ENCODE measurements around the gene FGF3. TPM values are rescaled to one million over a fixed set of nuclear protein-coding genes. Genes with fewer than 3 reads are reported as not detected.

Gene FGF3
- total and polyA plus RNA-seq, 4 donors = not detected

- ATAC-seq (ENCODE audit: insufficient read depth, low FRiP score) = no peak
- H3K27me3 ChIP-seq (ENCODE audit: control insufficient read depth in 3 of 3, insufficient read depth in 3 of 3, low read length in 2 of 3) = peaks cover 0 to 3% (median 3%) of the 10 kb centered on the region in 3 donors
- 82 to 84% methylated on average over 30 of the region's 30 CpGs for WGBS, 2 donors
- no peaks in the 10 kb centered on the region for H3K4me1 ChIP-seq (ENCODE audit: control insufficient read depth in 5 of 5, insufficient read depth in 5 of 5, low read length in 5 of 5)
- peaks cover 0 to 4% (median 0%) of the 10 kb centered on the region in 4 donors for H3K9me3 ChIP-seq (ENCODE audit: control insufficient read depth in 4 of 4, insufficient read depth in 3 of 4, low read length in 3 of 4)
- no peaks in the 10 kb centered on the region for H3K36me3 ChIP-seq (ENCODE audit: control insufficient read depth in 4 of 4, insufficient read depth in 4 of 4, low read length in 4 of 4)
- peak in 2 of 3 donors; percentile 9 to 14 for DNase-seq
- H3K4me3 ChIP-seq = no peak overlapping the region
- TF ChIP-seq CTCF (IDR thresholded peaks at IDR 0.05; ENCODE audit: control extremely low read depth, extremely low read depth) = no peak
- no peak overlapping the region for H3K27ac ChIP-seq (ENCODE audit: low read depth in 1 of 2, low read length in 1 of 2)
- H3K9ac ChIP-seq (ENCODE audit: insufficient read depth in 1 of 2, low read length in 2 of 2) = no peak overlapping the region
Measured at GRCh38 chr11:69867076-69868005, 48.1 kb upstream of the FGF3 start.

- TF ChIP-seq CTCF (IDR thresholded peaks at IDR 0.05; ENCODE audit: control extremely low read depth, extremely low read depth) = no peak
Measured at GRCh38 chr11:69866648-69867047, 47.4 kb upstream of the FGF3 start.

GRCh38 chr11:69865707-69866106 is 46.5 kb upstream of the FGF3 start:
- H3K36me3 ChIP-seq (ENCODE audit: control insufficient read depth in 4 of 4, insufficient read depth in 4 of 4, low read length in 4 of 4) = no peaks in the 10 kb centered on the region
- 81 to 84% methylated on average over 5 of the region's 5 CpGs for WGBS, 2 donors
- H3K27ac ChIP-seq (ENCODE audit: low read depth in 1 of 2, low read length in 1 of 2) = no peak overlapping the region
- DNase-seq (no peak), ATAC-seq (ENCODE audit: insufficient read depth, low FRiP score) (no peak)
- peaks cover 0 to 6% (median 3%) of the 10 kb centered on the region in 3 donors for H3K27me3 ChIP-seq (ENCODE audit: control insufficient read depth in 3 of 3, insufficient read depth in 3 of 3, low read length in 2 of 3)
- H3K4me3 ChIP-seq = no peak overlapping the region
- no peaks in the 10 kb centered on the region for H3K4me1 ChIP-seq (ENCODE audit: control insufficient read depth in 5 of 5, insufficient read depth in 5 of 5, low read length in 5 of 5)
- no peak for TF ChIP-seq CTCF (IDR thresholded peaks at IDR 0.05; ENCODE audit: control extremely low read depth, extremely low read depth)
- H3K9me3 ChIP-seq (ENCODE audit: control insufficient read depth in 4 of 4, insufficient read depth in 3 of 4, low read length in 3 of 4) = no peaks in the 10 kb centered on the region
- H3K9ac ChIP-seq (ENCODE audit: insufficient read depth in 1 of 2, low read length in 2 of 2) = no peak overlapping the region

More at GRCh38 chr11:69866648-69867047, 47.4 kb upstream of the FGF3 start:
- Histone ChIP-seq H3K4me1 (ENCODE audit: control insufficient read depth in 5 of 5, insufficient read depth in 5 of 5, low read length in 5 of 5) (no peaks in the 10 kb centered on the region), H3K4me3 (no peak overlapping the region), H3K27ac (ENCODE audit: low read depth in 1 of 2, low read length in 1 of 2) (no peak overlapping the region), H3K27me3 (ENCODE audit: control insufficient read depth in 3 of 3, insufficient read depth in 3 of 3, low read length in 2 of 3) (peaks cover 0 to 5% (median 3%) of the 10 kb centered on the region in 3 donors), H3K36me3 (ENCODE audit: control insufficient read depth in 4 of 4, insufficient read depth in 4 of 4, low read length in 4 of 4) (no peaks in the 10 kb centered on the region), H3K9me3 (ENCODE audit: control insufficient read depth in 4 of 4, insufficient read depth in 3 of 4, low read length in 3 of 4) (no peaks in the 10 kb centered on the region), H3K9ac (ENCODE audit: insufficient read depth in 1 of 2, low read length in 2 of 2) (no peak overlapping the region)
- no peak for DNase-seq
- 87% methylated on average over 3 of the region's 3 CpGs for WGBS, 2 donors
- no peak for ATAC-seq (ENCODE audit: insufficient read depth, low FRiP score)
